ENCODE data around the gene ISM1. TPM values are rescaled to one million over a fixed set of nuclear protein-coding genes. Genes with fewer than 3 reads are reported as not detected.
A peak's percentile ranks its signal among the peaks of the same experiment; 100 is the strongest.
"Not testable (repeated sequence)": the region's sequence is repeated elsewhere in the genome, so short reads cannot be mapped to it uniquely, and the experiment has no call there.

Gene ISM1
- total RNA-seq, 1 donor from 2014 or later = 0.95 TPM

DNA sequence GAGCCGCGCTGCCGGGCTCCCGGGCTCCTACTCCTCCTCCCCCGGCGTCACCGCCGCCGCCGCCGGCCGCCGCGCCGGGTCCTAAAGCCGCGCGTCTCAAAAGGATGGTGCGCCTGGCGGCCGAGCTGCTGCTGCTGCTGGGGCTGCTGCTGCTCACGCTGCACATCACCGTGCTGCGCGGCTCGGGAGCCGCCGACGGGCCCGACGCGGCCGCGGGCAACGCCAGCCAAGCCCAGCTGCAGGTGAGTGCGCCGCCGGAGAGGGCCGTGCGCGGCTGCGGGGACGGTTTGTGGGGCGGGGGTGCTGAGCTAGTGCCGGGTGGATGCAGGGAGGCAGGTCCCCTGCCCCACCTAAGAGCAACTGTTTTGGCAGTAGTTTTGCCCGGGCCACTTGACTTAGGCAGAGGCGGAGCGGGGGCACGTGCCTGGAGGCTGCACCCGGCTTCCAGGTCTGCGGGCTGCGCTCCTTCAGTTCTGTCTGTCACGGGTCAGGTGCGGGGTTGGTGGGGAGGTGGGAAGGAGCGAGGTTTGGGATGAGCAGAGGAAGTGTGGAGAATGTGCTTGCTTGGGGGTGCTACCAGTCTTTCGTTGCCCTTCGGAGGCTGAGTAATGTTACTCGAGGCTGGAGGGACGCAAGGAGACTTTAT lies 722 bp downstream of the ISM1 start:
- peak; percentile 37 for DNase-seq (ENCODE audit: low spot score)

DNA sequence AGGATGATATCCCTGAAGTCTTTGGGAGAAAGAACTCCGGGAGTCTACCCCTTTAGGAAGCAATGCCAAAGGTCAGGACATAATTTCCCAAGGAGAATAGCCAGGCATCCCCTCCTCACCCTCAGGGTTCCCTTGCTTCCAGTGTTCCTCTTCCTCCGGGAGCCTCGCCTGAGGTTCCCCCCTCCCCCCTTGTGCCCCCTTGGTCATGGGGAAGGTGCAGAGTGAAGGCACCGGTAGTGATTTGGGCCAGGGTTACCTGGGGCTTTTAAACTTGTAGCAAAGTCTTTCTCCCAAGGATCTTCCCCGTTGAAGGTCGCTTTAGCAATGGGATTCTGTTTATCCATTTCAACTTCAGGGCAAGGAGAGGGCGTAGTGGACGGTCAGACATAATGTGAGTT lies 1.2 kb downstream of the ISM1 start:
- DNase-seq (ENCODE audit: low spot score) = no peak

DNA sequence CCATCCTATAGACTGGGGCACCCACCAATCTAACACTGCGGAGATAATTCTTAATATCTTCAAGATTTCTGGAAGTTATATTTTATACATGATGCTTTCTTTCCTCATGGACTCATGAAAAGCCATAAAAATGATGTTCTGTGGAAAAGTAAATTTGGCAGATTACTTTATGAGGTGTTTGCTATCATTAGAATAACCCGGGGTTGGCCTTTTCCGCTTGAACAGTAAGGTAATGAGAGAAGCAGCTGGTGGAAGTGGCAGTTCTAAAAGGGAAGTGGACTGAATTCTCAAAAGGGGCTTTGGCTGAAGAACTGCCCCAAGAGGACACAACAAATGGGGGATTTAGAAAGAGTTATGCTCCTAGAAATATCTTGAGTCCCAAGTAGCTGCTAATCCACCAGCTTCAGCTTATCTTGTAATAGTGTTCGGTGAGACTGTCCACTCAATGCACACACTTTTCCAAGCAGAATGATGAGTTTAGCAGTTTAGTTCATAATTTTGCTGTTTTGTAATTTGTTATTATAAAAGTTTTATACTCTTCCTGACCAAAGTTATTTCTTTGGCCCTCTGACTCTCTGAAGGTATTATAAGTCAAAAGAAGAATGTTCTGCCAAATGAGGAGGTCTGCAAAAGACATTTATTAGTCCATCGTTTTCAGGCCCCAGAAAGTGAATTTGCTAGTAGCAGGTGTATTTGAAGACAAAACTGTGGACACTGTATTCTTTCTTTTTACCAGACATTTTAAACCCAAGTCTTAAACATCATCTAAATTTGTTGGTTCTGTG lies 2.9 kb downstream of the ISM1 start:
- no peak for DNase-seq (ENCODE audit: low spot score)

DNA sequence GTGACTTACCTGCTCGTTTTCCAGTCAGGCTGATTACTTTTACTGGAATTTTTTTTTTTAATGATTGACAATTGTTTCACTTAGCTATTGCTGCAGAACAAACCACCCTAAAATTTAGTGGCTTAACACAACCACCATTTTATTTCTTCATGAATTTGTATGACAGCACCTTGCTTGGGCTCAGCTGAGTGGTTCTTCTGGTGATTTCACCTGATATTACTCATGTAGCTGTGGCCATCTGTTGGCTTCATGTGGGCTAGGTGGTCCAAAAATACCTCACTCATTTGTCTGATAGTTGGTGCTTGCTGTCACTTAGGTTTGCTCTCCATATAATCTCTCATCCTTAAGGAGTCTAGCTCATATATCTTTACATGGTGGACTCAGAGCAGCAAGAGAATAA lies 5.3 kb downstream of the ISM1 start:
- no peak for DNase-seq (ENCODE audit: low spot score)

DNA sequence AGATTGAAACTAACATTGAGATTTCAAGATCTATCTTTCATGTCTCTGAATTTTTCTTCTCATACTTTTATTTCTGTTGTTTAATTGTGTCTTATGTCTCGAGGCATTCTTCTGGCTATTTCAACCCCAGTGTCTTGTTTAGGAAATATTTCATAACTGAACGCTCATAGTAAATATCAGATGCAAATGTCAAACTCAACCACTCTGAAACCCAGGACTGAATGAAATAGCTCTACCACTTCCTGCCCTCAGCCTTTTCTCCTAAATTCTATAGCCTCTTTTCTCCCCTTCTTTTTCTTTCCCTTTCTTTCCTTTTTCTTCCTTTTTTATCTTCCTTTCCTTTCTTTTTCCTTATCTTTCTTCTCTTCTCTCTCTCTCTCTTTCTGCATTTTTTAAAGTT lies 7.7 kb downstream of the ISM1 start:
- DNase-seq (ENCODE audit: low spot score) = no peak

DNA sequence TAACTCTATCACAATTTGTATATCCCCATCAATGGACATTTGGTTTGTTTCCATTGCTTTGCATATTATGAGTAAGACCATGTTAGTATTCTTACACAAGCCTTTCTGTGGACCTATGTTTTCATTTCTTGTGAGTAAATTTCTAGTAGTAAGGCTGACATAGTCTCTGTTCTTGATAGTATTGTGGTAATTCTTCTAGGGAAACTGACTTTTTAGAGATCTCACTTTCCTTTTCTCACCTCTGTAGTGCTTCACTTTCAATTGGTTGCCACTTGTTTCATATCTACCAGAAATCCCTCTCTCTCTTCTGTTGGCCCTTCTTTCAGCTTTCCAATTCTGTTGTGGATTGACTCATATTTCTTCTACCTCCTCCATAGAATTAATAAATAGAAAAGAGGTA lies 8.5 kb downstream of the ISM1 start:
- DNase-seq (ENCODE audit: low spot score) = no peak

DNA sequence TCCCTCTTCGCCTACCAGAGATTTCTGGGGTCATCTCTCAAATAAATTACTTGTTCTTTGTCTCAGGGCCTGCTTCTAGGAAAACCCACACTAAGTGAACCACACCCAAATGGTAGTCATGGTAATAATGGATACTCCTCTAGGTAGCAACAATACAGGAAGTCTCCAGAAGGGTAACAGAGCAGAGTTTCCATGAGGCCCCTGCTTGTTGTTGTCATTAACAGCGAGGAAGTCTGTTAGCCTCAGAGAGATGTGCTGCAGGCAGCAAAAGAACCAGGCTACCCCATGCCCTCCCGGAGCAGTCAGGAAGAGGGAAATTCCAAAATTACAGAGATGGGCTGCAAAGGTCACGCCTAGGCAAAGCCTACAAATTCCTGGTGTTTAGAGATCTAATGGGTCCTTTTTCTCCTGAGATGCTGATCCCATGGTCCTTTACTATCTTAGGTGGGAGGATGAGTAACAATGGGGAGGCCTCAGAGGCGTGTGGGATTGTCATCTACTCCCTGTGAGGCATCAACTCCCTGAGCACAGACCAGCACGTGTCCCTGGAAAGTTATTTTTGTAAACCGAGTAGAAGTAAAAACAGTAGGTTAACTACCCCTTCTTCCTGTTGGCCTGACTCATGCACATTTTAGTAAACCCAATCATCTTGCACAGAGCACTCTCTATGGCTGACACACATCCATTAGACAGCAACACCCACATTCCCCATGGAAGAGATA lies 10.1 kb downstream of the ISM1 start:
- no peak for DNase-seq (ENCODE audit: low spot score)

DNA sequence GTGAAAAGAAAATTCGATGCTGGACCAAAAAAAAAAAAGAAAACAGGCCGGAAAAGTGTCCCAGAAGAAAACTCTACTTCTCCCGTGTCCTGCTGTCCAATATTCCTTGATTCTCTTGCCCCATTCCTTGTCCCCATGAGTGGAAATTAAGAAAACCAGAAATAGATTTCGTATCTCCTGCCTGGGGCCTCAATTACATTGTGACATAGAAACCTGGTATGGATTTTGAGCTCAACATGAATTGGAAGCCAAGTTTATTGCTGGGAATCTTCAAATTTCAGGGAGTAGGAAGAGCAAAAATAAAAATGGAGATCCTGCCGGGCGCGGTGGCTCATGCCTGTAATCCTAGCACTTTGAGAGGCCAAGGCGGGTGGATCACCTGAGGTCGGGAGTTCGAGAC lies 11.9 kb downstream of the ISM1 start:
- DNase-seq (ENCODE audit: low spot score) = no peak

DNA sequence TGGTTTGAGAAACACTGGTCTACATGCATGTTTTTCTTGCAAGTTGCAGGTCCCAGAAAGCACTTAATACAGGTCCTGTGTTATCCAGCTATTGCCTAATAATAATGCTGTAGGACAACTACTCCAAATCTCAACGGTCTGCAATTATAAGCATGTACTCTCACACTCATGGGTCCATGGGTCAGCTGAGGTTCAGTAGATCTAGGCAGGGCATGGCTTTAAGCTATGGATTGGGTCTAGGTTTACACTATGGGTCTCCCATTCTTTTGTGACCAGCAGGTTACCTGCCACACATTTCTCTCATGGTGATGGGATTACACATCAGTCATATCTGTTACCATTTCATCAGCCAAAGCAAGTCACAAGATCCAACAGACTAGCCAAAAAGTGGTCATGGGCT lies 13.9 kb downstream of the ISM1 start:
- DNase-seq (ENCODE audit: low spot score) = no peak

DNA sequence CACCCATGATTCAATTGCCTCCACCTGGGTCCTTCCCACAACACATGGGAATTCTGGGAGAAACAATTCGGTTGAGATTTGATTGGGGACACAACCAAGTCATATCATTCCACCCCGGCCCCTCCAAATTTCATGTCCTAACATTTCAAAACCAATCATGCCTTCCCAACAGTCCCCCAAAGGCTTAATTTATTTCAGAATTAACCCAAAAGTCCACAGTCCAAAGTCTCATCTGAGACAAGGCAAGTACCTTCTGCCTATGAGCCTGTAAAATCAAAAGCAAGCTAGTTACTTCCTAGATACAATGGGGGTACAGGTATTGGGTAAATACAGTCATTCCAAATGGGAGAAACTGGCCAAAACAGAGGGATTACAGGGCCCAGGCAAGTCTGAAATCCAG lies 15.3 kb downstream of the ISM1 start:
- DNase-seq (ENCODE audit: low spot score) = not testable (repeated sequence)

DNA sequence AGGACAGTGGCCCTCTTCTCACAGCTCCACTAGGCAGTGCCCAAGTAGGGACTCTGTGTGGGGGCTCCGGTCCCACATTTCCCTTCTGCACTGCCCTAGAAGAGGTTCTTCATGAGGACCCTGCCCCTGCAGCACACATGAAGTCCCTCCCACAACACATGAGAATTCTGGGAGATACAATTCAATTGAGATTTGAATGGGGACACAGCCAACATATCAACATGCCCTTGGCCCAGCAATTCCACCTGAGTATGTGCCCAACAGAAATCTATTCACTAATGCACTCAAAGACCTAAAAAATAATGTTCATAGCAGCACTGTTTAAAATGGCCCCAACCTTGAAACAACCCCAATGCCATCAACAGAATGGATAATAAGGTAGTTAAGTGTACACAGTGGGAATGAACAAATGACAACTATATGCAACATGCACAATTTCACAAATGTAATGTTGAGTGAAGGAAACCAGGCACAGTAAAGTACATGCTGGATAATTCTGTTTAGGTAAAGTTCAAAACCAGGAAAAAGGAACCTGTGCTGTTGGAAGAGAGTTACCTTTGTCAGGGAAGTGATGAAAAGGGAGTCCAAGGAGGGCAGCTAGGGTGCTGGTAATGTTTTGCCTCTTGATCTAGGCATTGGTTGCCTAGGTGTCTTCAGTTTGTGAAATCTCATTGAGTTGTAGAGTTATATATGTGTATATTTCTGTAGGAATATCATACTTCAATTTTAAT lies 16.1 kb downstream of the ISM1 start:
- DNase-seq (ENCODE audit: low spot score) = no peak

DNA sequence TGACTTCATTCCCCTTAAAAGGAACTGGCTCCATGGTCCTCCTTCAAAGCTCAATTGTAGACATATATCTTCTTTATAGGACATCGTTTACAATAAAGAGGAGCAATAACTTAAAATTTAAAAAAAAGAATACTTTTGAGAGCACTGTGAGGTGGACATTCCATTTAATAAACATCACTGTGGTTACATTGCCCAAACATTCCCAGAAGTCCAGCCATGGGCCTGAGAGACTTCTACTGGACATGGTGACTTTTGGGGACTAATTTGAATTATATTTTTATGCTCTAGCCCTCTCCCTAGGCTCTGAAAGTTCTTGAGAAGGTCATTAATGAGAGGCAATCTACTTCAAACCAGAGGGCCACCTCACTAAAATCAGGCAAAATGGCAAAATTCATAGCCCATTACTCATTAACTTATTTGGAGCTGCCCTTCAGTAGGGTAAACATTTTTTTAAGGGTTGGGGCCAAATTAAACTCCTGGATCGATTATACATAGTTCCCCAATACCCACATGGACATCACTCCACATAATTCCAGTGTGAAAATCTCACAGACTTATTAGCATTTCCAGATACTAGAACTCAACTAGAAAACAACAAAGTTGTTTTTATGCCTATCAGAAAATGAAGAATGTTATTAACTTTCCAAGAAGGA lies 17.1 kb downstream of the ISM1 start:
- no peak for DNase-seq (ENCODE audit: low spot score)

DNA sequence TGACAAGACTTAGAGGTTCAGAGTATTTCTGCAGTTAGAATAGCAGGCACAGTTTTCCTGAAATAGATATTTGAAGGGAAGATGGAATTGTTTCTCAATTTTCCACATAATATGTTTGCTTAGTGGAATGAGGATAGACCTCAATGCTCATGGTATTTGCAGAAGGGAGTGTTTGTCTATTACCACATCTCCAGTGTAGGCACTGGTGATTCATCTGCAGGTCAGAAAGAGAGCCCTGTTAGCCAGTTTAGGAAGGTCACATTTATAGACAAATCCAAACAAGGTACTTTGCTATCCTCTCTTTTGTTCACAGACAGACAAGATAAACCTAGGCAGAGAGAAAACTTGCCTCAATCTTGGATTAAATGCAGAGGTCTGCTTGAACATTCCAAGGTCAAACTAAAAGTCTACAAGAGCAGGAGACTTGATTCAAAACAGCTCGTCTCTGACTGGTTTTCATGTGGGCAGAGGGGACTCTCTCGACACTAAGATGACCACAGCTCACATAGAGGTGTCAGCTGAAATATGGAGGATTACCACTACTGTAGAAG lies 22.8 kb downstream of the ISM1 start:
- no peak for DNase-seq (ENCODE audit: low spot score)

DNA sequence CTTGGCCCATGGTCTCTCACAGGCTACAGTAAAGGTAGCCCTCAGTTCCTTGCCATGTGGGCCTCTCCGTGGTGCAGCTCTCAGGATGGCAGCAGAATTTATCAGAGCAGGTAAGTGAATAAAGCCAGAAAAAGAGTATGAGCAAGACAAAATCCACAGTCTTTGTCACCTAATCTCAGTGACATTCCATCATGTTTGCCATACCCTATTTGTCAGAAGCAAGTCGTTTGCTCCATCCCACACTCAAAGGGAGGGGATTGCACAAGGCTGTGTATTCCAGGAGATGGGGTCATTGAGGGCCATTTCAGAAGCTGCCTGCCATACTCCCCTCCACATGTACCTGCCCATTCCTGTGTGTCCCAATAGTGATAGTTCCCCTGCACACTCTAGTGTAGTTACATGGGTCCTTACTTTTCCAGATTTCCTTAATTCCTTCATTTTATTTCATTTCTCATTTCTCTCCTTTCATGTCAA lies 24.2 kb downstream of the ISM1 start:
- no peak for DNase-seq (ENCODE audit: low spot score)

DNA sequence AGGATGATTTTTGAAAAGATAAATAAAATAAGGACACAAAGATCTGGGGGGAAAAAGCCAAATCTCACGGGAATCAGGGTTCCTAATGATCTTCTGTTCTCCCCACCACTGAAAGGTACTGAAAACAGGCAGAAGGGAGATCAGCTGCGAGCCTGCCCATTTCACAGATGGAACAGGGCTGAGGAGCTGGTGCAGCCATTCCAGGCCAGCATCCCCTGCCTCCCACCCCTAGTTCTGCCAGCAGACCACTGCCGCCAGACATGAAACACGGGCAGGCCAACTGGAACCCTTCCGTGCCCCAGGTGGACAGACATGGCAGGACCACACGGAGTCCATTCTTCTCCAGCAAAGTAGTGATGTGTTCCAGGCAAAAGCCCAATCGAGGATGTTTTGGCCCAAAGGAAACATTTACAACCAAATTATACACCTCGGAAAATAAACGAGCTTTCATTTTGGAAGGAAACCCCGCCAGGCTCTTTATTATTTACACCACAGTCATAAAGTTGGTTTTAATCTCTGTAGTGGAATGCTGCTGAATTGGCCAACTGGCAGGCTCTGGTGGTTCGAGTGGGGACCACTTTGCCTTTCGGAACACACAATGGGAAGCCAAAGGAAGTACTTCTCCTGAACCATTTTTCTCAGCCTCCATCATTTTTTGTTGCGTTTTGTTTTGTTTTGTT lies 28.2 kb downstream of the ISM1 start:
- no peak for DNase-seq (ENCODE audit: low spot score)

DNA sequence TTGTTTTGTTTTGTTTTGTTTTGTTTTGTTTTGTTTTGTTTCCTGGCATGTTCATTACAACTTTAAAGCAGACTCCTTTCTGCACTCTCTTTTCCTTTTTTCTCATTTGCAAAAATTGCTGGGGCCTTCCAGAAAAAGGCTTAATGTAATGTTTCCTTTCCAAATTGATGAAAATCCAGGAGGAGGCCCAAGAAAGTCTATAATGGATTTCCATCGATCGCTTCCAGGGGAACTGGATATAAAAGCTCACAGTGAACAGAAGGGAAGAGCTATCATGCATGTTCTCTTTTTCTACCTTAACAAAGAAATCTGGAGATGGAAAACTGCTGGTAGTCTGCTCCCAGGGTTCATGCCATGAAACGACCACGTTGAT lies 28.7 kb downstream of the ISM1 start:
- DNase-seq (ENCODE audit: low spot score) = no peak

DNA sequence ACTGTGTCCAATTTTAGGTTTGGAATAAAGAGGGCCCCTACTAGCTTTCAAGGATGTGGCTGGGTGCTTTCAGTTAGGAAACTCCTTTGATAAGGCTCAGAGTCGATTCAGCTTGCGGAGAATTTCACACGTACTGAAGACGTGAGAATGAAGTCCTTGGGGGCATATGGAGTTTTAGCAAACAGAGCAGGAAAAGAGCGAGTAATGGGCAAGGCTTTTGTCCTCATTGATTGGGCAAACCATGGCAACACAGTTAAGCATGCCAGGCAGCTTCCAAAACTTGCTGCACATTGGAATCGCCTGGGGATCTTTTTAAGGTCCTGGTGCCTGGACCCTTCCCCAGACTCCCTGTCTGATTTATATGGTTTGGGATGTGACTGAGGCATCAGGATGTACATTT lies 29.2 kb downstream of the ISM1 start:
- DNase-seq (ENCODE audit: low spot score) = no peak

DNA sequence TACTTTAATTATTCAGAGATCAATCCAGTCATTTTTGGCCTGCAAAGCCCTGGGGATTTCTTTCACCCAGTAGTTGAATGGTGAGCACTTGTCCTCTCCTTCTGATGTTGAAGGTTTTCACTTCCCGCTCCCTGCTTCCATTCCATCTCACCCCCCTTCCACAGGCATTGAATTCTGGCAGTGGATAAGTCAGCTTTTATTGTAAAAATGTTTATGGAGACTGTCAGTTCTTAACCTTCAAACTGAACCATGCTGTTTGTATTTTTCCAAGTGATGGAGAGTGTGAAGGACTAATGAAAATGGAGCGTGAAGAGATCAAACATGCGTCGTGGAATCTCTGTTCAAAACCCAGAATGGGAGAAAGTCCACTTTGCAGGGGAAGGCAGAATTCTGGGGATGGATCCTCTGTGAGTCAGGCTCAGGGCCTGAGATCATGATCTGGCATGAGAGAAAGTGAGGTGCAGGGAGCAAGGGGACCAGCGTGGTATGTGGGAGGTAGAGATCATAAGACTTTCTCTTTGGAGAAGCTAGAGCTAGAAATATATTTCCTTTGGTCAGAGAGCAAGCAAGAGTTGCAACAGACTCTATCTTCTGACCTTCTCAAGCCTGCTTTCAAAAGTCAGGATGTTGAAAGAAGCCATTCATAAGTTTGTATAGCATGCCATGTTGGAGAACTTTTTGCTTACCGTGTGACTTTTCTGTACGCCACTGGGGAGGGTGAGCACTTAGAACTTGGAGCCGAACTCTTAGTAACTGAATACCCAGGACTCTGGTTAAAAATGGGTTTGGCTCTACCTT lies 30.2 kb downstream of the ISM1 start:
- no peak for DNase-seq (ENCODE audit: low spot score)

DNA sequence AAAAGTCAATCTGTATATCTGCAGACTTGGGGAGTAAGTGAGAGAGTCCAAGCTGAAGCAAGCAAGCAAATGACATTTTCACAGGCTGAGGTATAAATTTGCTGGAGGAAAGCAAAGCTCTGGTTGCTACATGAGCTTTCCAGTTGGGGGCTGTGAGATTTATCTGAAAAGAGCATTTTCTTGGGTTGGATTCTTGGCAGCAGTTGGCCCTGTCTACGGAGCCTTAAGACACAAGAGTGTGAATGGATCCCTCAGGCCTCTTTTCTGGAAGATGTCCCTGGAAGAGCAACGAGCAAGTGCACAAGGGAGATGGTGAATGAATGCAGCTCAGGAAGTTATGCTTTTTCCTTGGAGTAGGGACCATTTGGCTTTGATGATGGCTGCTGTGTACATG lies 30.8 kb downstream of the ISM1 start:
- no peak for DNase-seq (ENCODE audit: low spot score)

DNA sequence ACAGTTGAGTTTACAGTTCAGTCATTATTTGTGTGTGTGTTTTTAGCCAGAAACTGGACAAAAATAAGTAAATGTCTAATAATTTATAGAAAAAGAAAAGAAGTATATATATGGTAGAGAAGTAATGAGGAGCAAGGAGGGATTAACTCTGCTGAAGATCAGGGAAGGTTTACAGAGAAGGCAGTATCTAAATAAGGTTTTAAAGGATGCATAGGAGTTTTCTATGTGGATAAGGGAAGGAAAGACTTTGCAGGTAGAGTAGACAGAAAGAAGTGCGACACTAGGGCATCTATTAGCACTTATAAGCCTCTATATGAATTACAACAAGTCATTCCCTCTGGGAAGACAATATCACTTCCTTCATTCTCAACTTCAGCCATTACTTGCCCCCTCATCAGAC lies 34.3 kb downstream of the ISM1 start:
- no peak for DNase-seq (ENCODE audit: low spot score)

Measured in mucosa of gallbladder (tissue), 1 donor.